B cell (primary cell): ENCODE data around the gene EIPR1.

Experiments used
- EZH2 ChIP-seq: IDR thresholded peaks from 2 replicates; pipeline ENCODE4 v1.6.1; 2012; ENCODE audit warnings: borderline replicate concordance, low read depth, mild to moderate bottlenecking, moderate library complexity, low read length; ENCODE audit not compliant: insufficient read depth, poor library complexity, severe bottlenecking
- TF ChIP-seq, protein P1 (sequence below): fragments of 200-600 bp; IDR thresholded peaks from one replicate; pipeline ENCODE4 v1.8.0; 2022; ENCODE audit warnings: antibody characterized with exemption, mild to moderate bottlenecking

DNA sequence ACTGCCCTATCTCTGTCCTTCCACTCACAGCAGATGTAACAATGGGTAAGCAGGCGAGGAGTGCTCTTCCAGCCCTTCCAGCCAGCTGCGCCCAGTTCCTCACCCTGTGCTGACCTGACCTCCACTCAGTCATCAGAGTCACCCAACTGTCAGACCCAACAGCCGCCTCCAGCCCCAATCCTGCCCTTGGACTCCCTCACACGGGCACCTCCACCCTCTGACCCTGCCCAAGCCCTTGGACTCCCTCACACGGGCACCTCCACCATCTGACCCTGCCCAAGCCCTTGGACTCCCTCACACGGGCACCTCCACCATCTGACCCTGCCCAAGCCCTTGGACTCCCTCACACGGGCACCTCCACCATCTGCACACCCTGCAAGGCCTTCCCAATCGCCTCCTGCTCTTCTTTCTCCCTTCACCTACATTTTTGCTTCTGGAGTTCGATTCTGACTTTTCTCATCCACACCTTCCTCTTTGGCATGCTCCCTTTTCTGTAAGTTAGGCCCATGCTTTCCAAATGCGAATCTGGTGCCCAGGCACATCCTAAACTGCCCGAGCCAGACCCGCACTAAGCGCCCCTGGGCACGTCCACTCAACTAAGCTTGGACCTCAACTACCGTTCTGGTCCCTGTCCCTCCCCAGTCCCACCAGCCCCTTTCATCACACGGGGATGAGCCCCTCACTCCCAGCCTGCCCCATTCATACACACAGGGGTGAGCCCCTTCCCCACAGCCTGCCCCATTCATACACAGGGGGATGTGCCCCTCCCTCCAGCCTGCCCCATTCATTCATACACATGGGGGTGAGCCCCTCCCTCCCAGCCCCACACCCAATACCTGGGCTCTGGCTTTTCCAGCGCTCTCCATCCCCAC, 15.9 kb downstream of the EIPR1 start:
- TF ChIP-seq, protein P1, sequence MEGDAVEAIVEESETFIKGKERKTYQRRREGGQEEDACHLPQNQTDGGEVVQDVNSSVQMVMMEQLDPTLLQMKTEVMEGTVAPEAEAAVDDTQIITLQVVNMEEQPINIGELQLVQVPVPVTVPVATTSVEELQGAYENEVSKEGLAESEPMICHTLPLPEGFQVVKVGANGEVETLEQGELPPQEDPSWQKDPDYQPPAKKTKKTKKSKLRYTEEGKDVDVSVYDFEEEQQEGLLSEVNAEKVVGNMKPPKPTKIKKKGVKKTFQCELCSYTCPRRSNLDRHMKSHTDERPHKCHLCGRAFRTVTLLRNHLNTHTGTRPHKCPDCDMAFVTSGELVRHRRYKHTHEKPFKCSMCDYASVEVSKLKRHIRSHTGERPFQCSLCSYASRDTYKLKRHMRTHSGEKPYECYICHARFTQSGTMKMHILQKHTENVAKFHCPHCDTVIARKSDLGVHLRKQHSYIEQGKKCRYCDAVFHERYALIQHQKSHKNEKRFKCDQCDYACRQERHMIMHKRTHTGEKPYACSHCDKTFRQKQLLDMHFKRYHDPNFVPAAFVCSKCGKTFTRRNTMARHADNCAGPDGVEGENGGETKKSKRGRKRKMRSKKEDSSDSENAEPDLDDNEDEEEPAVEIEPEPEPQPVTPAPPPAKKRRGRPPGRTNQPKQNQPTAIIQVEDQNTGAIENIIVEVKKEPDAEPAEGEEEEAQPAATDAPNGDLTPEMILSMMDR, result no peak
- no peak for TF ChIP-seq EZH2
